IMR-90 (cell line): ENCODE measurements around the gene PRSS22. TPM values are rescaled to one million over a fixed set of nuclear protein-coding genes. Genes with fewer than 3 reads are reported as not detected.

Experiments
- ATAC-seq: fragments of 200-7000 bp; cut with Tn5 transposase; 2 replicates; pipeline ENCODE4 v1.9.1; 2020; ENCODE audit warnings: low read depth, mild to moderate bottlenecking, moderate library complexity
- BruUV-seq: library from RNA; stranded (reverse); fragments of 400-500 nt; replicated peaks from 2 replicates; lab custom pipeline; 2021; lab: Mats Ljungman, UMichigan
- CTCF ChIA-PET: fragments of 300-600 bp; formaldehyde crosslinking; extraction: SDS; loops from one replicate; lab custom pipeline; 2021; ENCODE audit warnings: antibody characterized with exemption; lab: Yijun Ruan, JAX
- POLR2A ChIA-PET: fragments of 300-600 bp; sonication (Branson Sonifier 250); formaldehyde crosslinking; loops from one replicate; lab custom pipeline; 2022; ENCODE audit warnings: antibody characterized with exemption; ENCODE audit not compliant: unreplicated experiment; lab: Charles Lee
- DNase-seq: peaks from one replicate; pipeline ENCODE4 v3.0.0; 2013
- H2AFZ ChIP-seq: replicated peaks from 2 replicates; pipeline ENCODE3; 2013; ENCODE audit warnings: low read length, mild to moderate bottlenecking; ENCODE audit not compliant: poor library complexity
- H2AK5ac ChIP-seq: 2 replicates; pipeline ENCODE4 v1.6.1; 2013; ENCODE audit warnings: low read depth, low read length, inconsistent platforms
- H2AK9ac ChIP-seq: replicated peaks from 2 replicates; pipeline ENCODE3; 2013; ENCODE audit warnings: mild to moderate bottlenecking, low read depth, low read length, moderate library complexity; ENCODE audit not compliant: poor library complexity
- H2BK120ac ChIP-seq: 2 replicates; pipeline ENCODE4 v1.6.1; 2013; ENCODE audit warnings: low read depth, low read length, inconsistent platforms
- H2BK15ac ChIP-seq: 3 replicates; pipeline ENCODE4 v1.6.1; 2013; ENCODE audit warnings: low read depth, low read length, inconsistent platforms
- H2BK20ac ChIP-seq: 2 replicates; pipeline ENCODE4 v1.6.1; 2013; ENCODE audit warnings: low read depth, mild to moderate bottlenecking, inconsistent platforms, low read length, moderate library complexity
- H2BK5ac ChIP-seq: 2 replicates; pipeline ENCODE4 v1.6.1; 2013; ENCODE audit warnings: mild to moderate bottlenecking, low read depth, low read length, inconsistent platforms; ENCODE audit not compliant: poor library complexity, severe bottlenecking
- H3K14ac ChIP-seq: replicated peaks from 2 replicates; pipeline ENCODE4 v1.6.1; 2013; ENCODE audit warnings: low read depth, low read length, inconsistent platforms
- H3K18ac ChIP-seq: 2 replicates; pipeline ENCODE4 v1.6.1; 2013; ENCODE audit warnings: low read depth, low read length, control low read depth
- H3K23ac ChIP-seq: 2 replicates; pipeline ENCODE4 v1.6.1; 2013; ENCODE audit warnings: low read depth, low read length, inconsistent platforms
- H3K27ac ChIP-seq: 2 replicates; pipeline ENCODE4 v1.5.1; 2013; ENCODE audit warnings: mild to moderate bottlenecking, control low read depth, low read length; ENCODE audit not compliant: insufficient read depth
- H3K27me3 ChIP-seq: 2 replicates; pipeline ENCODE4 v1.6.1; 2013; ENCODE audit warnings: low read length; ENCODE audit not compliant: control insufficient read depth, insufficient read depth
- H3K36me3 ChIP-seq: 2 replicates; pipeline ENCODE4 v1.6.1; 2013; ENCODE audit warnings: low read length, mixed read lengths; ENCODE audit not compliant: control insufficient read depth, insufficient read depth
- H3K4ac ChIP-seq: 2 replicates; pipeline ENCODE4 v1.6.1; 2013; ENCODE audit warnings: low read depth, low read length, inconsistent platforms
- H3K4me1 ChIP-seq: 2 replicates; pipeline ENCODE4 v1.6.1; 2013; ENCODE audit warnings: low read length, mixed read lengths; ENCODE audit not compliant: control insufficient read depth, insufficient read depth
- H3K4me2 ChIP-seq: 2 replicates; pipeline ENCODE4 v1.6.1; 2013; ENCODE audit warnings: low read depth, mild to moderate bottlenecking, control low read depth, low read length, moderate library complexity
- H3K4me3 ChIP-seq: 2 replicates; pipeline ENCODE4 v1.5.1; 2013; ENCODE audit warnings: low read depth, mild to moderate bottlenecking, control low read depth, low read length, moderate library complexity; ENCODE audit not compliant: insufficient read depth
- H3K56ac ChIP-seq: 2 replicates; pipeline ENCODE4 v1.6.1; 2013; ENCODE audit warnings: low read length, inconsistent platforms; ENCODE audit not compliant: insufficient read depth; ENCODE audit errors: extremely low read depth
- H3K79me1 ChIP-seq, 2 experiments: 2 replicates each; pipeline ENCODE4 v1.6.1; 2013; ENCODE audit warnings: low read length in 2 of 2, inconsistent platforms in 1 of 2, low read depth in 1 of 2
- H3K9ac ChIP-seq: 2 replicates; pipeline ENCODE4 v1.6.1; 2013; ENCODE audit warnings: low read depth, low read length, control low read depth
- H3K9me1 ChIP-seq: 2 replicates; pipeline ENCODE4 v1.6.1; 2013; ENCODE audit warnings: low read length, inconsistent platforms; ENCODE audit not compliant: insufficient read depth
- H3K9me3 ChIP-seq: 2 replicates; pipeline ENCODE4 v1.6.1; 2013; ENCODE audit warnings: low read length; ENCODE audit not compliant: control insufficient read depth, insufficient read depth
- H4K20me1 ChIP-seq: 2 replicates; pipeline ENCODE4 v1.6.1; 2013; ENCODE audit warnings: low read length, inconsistent platforms; ENCODE audit not compliant: insufficient read depth
- H4K5ac ChIP-seq: 2 replicates; pipeline ENCODE4 v1.6.1; 2013; ENCODE audit warnings: mild to moderate bottlenecking, low read depth, low read length, control low read depth
- H4K8ac ChIP-seq, 2 experiments: 2 replicates each; pipeline ENCODE4 v1.6.1; 2013; ENCODE audit warnings: low read depth in 2 of 2, low read length in 2 of 2, control low read depth in 1 of 2, inconsistent platforms in 1 of 2
- H4K91ac ChIP-seq: 2 replicates; pipeline ENCODE4 v1.6.1; 2013; ENCODE audit warnings: low read depth, low read length, inconsistent platforms; ENCODE audit not compliant: insufficient read depth
- ELK1 ChIP-seq: fragments of 150-350 bp; IDR thresholded peaks from 2 replicates; pipeline ENCODE4 v1.6.1; 2016; ENCODE audit warnings: low read depth, mild to moderate bottlenecking, low read length, moderate library complexity, borderline replicate concordance
- RCOR1 ChIP-seq: IDR thresholded peaks from 2 replicates; pipeline ENCODE4 v1.6.1; 2012; ENCODE audit warnings: mild to moderate bottlenecking, low read length, improper control_type of control experiment; ENCODE audit not compliant: insufficient replicate concordance
- WGBS, 2 experiments: methylation state at CpG; one replicate each; pipeline versions ENCODE4 v1.1.5 to v1.1.7; 2013; ENCODE audit warnings: missing lambda C conversion rate in 2 of 2; ENCODE audit not compliant: insufficient read length in 1 of 2; ENCODE audit errors: extremely low coverage in 2 of 2; 5-methylcytosine and 5-hydroxymethylcytosine counted together
- dilution Hi-C: fragments of 300-500 bp; cut with HindIII; formaldehyde crosslinking; loops from one replicate; pipeline ENCODE4 v1.14.3; 2018; ENCODE audit warnings: low sequenced_read_pairs; ENCODE audit not compliant: unreplicated experiment
- in situ Hi-C: fragments of 300-500 bp; cut with MboI; formaldehyde crosslinking; loops from 3 replicates; pipeline ENCODE4 v1.14.3; 2019; ENCODE audit warnings: low sequenced_read_pairs, inconsistent platforms, mixed read lengths
- intact Hi-C: fragments of 100-400 bp; cut with micrococcal nuclease; formaldehyde crosslinking; loops from 2 replicates; pipeline ENCODE4 v1.10.0; 2022
- polyA plus RNA-seq, 3 experiments: library from polyadenylated mRNA; depleted of rRNA; stranded (reverse); fragments of >200 nt; gene quantifications; 2 replicates each; pipeline ENCODE4 v1.2.3, GENCODE V29; 2012; ENCODE audit warnings: low replicate concordance in 1 of 3
- total RNA-seq: library from RNA; depleted of rRNA; stranded (reverse); fragments of >200 nt; gene quantifications from 2 replicates; pipeline ENCODE4 v1.2.3, GENCODE V29; 2012

PRSS22 gene
- total and polyA plus RNA-seq, 2 of the 4 experiments (the other 2 are of a cell fraction): not detected

GRCh38 chr16:2859686-2860265 lies 1.8 kb upstream of the PRSS22 start:
- H3K4me1 ChIP-seq: 0 out of 2 replicates have a peak, but pooled peaks cover 2% of the 10 kb centered on the region
- in situ Hi-C loops: no loop called here

More at GRCh38 chr16:2859686-2860265, 1.8 kb upstream of the PRSS22 start:
- ChIA-PET POLR2A (no interaction called here), CTCF (no interaction called here)
- no peak overlapping the region for H2BK15ac ChIP-seq
- no peak overlapping the region for H2AK9ac ChIP-seq
- H3K9me1 ChIP-seq: no peaks in the 10 kb centered on the region
- peaks cover 21% of the 10 kb centered on the region for H3K27me3 ChIP-seq
- H4K5ac ChIP-seq: no peak overlapping the region
- H4K8ac ChIP-seq: no peak overlapping the region
- H3K14ac ChIP-seq: no peak overlapping the region
- H3K9me3 ChIP-seq: peaks cover 10% of the 10 kb centered on the region
- H3K4ac ChIP-seq: no peak overlapping the region
- BruUV-seq: no TSS peak
- H2BK120ac ChIP-seq: no peak overlapping the region
- intact Hi-C loops: no loop called here
- H4K20me1 ChIP-seq: no peaks in the 10 kb centered on the region
- H2BK5ac ChIP-seq: no peak overlapping the region
- H3K27ac ChIP-seq: no peak overlapping the region
- ATAC-seq (no peak), DNase-seq (no peak)
- H3K4me3 ChIP-seq: no peak overlapping the region
- no peak overlapping the region for H3K18ac ChIP-seq
- H3K23ac ChIP-seq: no peak overlapping the region
- no peak overlapping the region for H3K56ac ChIP-seq
- no peak overlapping the region for H4K91ac ChIP-seq
- dilution Hi-C loops: no loop called here
- H2AK5ac ChIP-seq: no peak overlapping the region
- peak overlapping the region; percentile 58 for H2AFZ ChIP-seq
- WGBS, 2 experiments: 80% methylated on average over 1 of the region's 10 CpGs; no CpG with 5 or more reads in 1 of the 2 experiments
- no peaks in the 10 kb centered on the region for H3K36me3 ChIP-seq
- TF ChIP-seq RCOR1: no peak
- TF ChIP-seq ELK1: no peak
- H3K79me1 ChIP-seq: no peaks in the 10 kb centered on the region
- H3K4me2 ChIP-seq: no peak overlapping the region
- no peak overlapping the region for H3K9ac ChIP-seq
- H2BK20ac ChIP-seq: no peak overlapping the region
